ENCODE data around the gene INPP5E. TPM values are rescaled to one million over a fixed set of nuclear protein-coding genes. Genes with fewer than 3 reads are reported as not detected.

Gene INPP5E
- total RNA-seq, 1 experiment from 2014 or later, result 11.3 TPM

- CTCF ChIA-PET, result no interaction called here
- H3K9me3 Mint-ChIP-seq (ENCODE audit: low read depth, unreplicated experiment), result no peaks in the 10 kb centered on the region
- TF ChIP-seq CTCF (IDR thresholded peaks at IDR 0.05; ENCODE audit: unreplicated experiment), result no peak
- H3K4me1 Mint-ChIP-seq (ENCODE audit: low read depth, unreplicated experiment), result no peaks in the 10 kb centered on the region
- no peak for DNase-seq
- peaks cover 31% of the 10 kb centered on the region for H3K36me3 Mint-ChIP-seq (ENCODE audit: insufficient read depth, unreplicated experiment)
- no TSS peak for BruUV-seq (replicated peaks)
- no peak overlapping the region for H3K27ac Mint-ChIP-seq (ENCODE audit: unreplicated experiment)
- no peak overlapping the region for H3K4me3 Mint-ChIP-seq (ENCODE audit: low read depth, unreplicated experiment)
- H3K27me3 Mint-ChIP-seq (ENCODE audit: unreplicated experiment), result no peaks in the 10 kb centered on the region
- intact Hi-C loops (cut with micrococcal nuclease; ENCODE audit: unreplicated experiment), result no loop called here
These were observed 47.7 kb downstream of the INPP5E start for GRCh38 chr9:136391737-136392537.

GRCh38 chr9:136389396-136389795 is 50.2 kb downstream of the INPP5E start:
- no peaks in the 10 kb centered on the region for H3K9me3 Mint-ChIP-seq (ENCODE audit: low read depth, unreplicated experiment)
- CTCF ChIA-PET, result no interaction called here

GRCh38 chr9:136387217-136387616 is 52.4 kb downstream of the INPP5E start:
- Mint-ChIP-seq H3K27ac (ENCODE audit: unreplicated experiment) (no peak overlapping the region), H3K4me3 (ENCODE audit: low read depth, unreplicated experiment) (no peak overlapping the region), H3K36me3 (ENCODE audit: insufficient read depth, unreplicated experiment) (peaks cover 37% of the 10 kb centered on the region), H3K4me1 (ENCODE audit: low read depth, unreplicated experiment) (no peaks in the 10 kb centered on the region), H3K27me3 (ENCODE audit: unreplicated experiment) (no peaks in the 10 kb centered on the region), H3K9me3 (ENCODE audit: low read depth, unreplicated experiment) (no peaks in the 10 kb centered on the region)
- CTCF ChIA-PET, result no interaction called here
- intact Hi-C loops (cut with micrococcal nuclease; ENCODE audit: unreplicated experiment), result no loop called here
- BruUV-seq (replicated peaks), result no TSS peak
- no peak for DNase-seq
- no peak for TF ChIP-seq CTCF (IDR thresholded peaks at IDR 0.05; ENCODE audit: unreplicated experiment)

More at GRCh38 chr9:136389396-136389795, 50.2 kb downstream of the INPP5E start:
- Mint-ChIP-seq H3K36me3 (ENCODE audit: insufficient read depth, unreplicated experiment) (peaks cover 36% of the 10 kb centered on the region), H3K27me3 (ENCODE audit: unreplicated experiment) (no peaks in the 10 kb centered on the region), H3K4me3 (ENCODE audit: low read depth, unreplicated experiment) (no peak overlapping the region), H3K27ac (ENCODE audit: unreplicated experiment) (no peak overlapping the region), H3K4me1 (ENCODE audit: low read depth, unreplicated experiment) (no peaks in the 10 kb centered on the region)
- no peak for DNase-seq
- no TSS peak for BruUV-seq (replicated peaks)
- intact Hi-C loops (cut with micrococcal nuclease; ENCODE audit: unreplicated experiment), result no loop called here
- no peak for TF ChIP-seq CTCF (IDR thresholded peaks at IDR 0.05; ENCODE audit: unreplicated experiment)

- intact Hi-C loops (cut with micrococcal nuclease; ENCODE audit: unreplicated experiment), result no loop called here
- Mint-ChIP-seq H3K27ac (ENCODE audit: unreplicated experiment) (no peak overlapping the region), H3K9me3 (ENCODE audit: low read depth, unreplicated experiment) (no peaks in the 10 kb centered on the region), H3K4me3 (ENCODE audit: low read depth, unreplicated experiment) (no peak overlapping the region), H3K36me3 (ENCODE audit: insufficient read depth, unreplicated experiment) (peaks cover 34% of the 10 kb centered on the region), H3K4me1 (ENCODE audit: low read depth, unreplicated experiment) (no peaks in the 10 kb centered on the region), H3K27me3 (ENCODE audit: unreplicated experiment) (no peaks in the 10 kb centered on the region)
- TF ChIP-seq CTCF (IDR thresholded peaks at IDR 0.05; ENCODE audit: unreplicated experiment), result no peak
- no peak for DNase-seq
- CTCF ChIA-PET, result interaction anchor here (0.6 kb wide), 1 partner anchor 204 kb away, joined by 3 read pairs; no protein-coding TSS in a partner anchor
- BruUV-seq (replicated peaks), result no TSS peak
These were observed 53.6 kb downstream of the INPP5E start for GRCh38 chr9:136386018-136386417.
